Measurements from ENCODE around the gene OR1L6.

The OR1L6 gene

GRCh38 chr9:122742003-122742402 lies at the start of gene OR1L6:
TSS of gene OR1L6 (plus strand) at chr9:122742303. CDS start at chr9:122749848, 7,545 bp downstream.
- no peak for DNase-seq

GRCh38 chr9:122695696-122696095 lies 46.4 kb upstream of the OR1L6 start:
- no peak for DNase-seq

GRCh38 chr9:122718038-122718437 lies 24.1 kb upstream of the OR1L6 start:
- DNase-seq = no peak

GRCh38 chr9:122719218-122719617 lies 22.9 kb upstream of the OR1L6 start:
- DNase-seq = no peak

GRCh38 chr9:122723690-122724089 lies 18.4 kb upstream of the OR1L6 start, which contains the start of gene OR1L4:
TSS of gene OR1L4 (plus strand) at chr9:122723990. CDS start at chr9:122723990, 0 bp downstream.
- no peak for DNase-seq

GRCh38 chr9:122754825-122755224 lies 12.7 kb downstream of the OR1L6 start:
- DNase-seq = no peak

- DNase-seq = no peak
Measured at GRCh38 chr9:122767817-122768216, 25.7 kb downstream of the OR1L6 start.

- DNase-seq = no peak
Measured at GRCh38 chr9:122777052-122777451, 34.9 kb downstream of the OR1L6 start.

GRCh38 chr9:122777935-122778627 lies 36.0 kb downstream of the OR1L6 start:
- no peak for DNase-seq

GRCh38 chr9:122779181-122779580 lies 37.1 kb downstream of the OR1L6 start:
- no peak for DNase-seq

GRCh38 chr9:122780026-122780425 lies 37.9 kb downstream of the OR1L6 start:
- no peak for DNase-seq

GRCh38 chr9:122781671-122782070 lies 39.6 kb downstream of the OR1L6 start:
- DNase-seq = no peak

GRCh38 chr9:122785269-122785668 lies 43.2 kb downstream of the OR1L6 start:
- no peak for DNase-seq

- DNase-seq = no peak
Measured at GRCh38 chr9:122786338-122786737, 44.2 kb downstream of the OR1L6 start.

GRCh38 chr9:122788831-122789230 lies 46.7 kb downstream of the OR1L6 start, which contains the start of gene OR5C1:
TSS of gene OR5C1 (plus strand) at chr9:122788933. CDS start at chr9:122788933, 0 bp downstream.
- no peak for DNase-seq

- DNase-seq = no peak
Measured at GRCh38 chr9:122789256-122790046, 47.3 kb downstream of the OR1L6 start.

- DNase-seq = no peak
Measured at GRCh38 chr9:122791872-122792669, 50.0 kb downstream of the OR1L6 start.

GRCh38 chr9:122797316-122798063 lies 55.4 kb downstream of the OR1L6 start:
- DNase-seq = no peak

All from NCI-H748 treated with DMSO at 0.1 percent for 48 hours (cell line).